Upper lobe of left lung (tissue), 4 donors: ENCODE results near the gene GUCA2A.

ENCODE experiments used
- CTCF ChIP-seq, 6 experiments: fragments of 450-650 bp in 4 of 6; fragments of 200-600 bp in 2 of 6; sonication (generic) in 2 of 6; IDR thresholded peaks; one replicate each; pipeline ENCODE4 v1.5.1; 2016 to 2019; ENCODE audit warnings: antibody characterized with exemption in 6 of 6
- EP300 ChIP-seq, 4 donors: sonication (generic); formaldehyde crosslinking; IDR thresholded peaks; one replicate each; pipeline ENCODE4 v1.5.1; 2017; ENCODE audit warnings: antibody characterized with exemption in 4 of 4, control low read depth in 2 of 4
- POLR2A ChIP-seq, 4 donors: fragments of 450-650 bp; IDR thresholded peaks; one replicate each; pipeline ENCODE4 v1.5.1; 2016 to 2017; ENCODE audit warnings: antibody characterized with exemption in 4 of 4, mild to moderate bottlenecking in 2 of 4
- POLR2AphosphoS5 ChIP-seq, 2 donors: sonication (generic); formaldehyde crosslinking; IDR thresholded peaks; one replicate each; pipeline ENCODE4 v1.5.1; 2017; ENCODE audit warnings: antibody characterized with exemption in 2 of 2

- TF ChIP-seq POLR2AphosphoS5 (IDR thresholded peaks at IDR 0.05) (no peak), CTCF (IDR thresholded peaks at IDR 0.05) (no peak), POLR2A (IDR thresholded peaks at IDR 0.05) (no peak), EP300 (IDR thresholded peaks at IDR 0.05) (no peak)
Observed at GRCh38 chr1:42210421-42211133, 46.0 kb upstream of the GUCA2A start.
